ENCODE measurements around the gene LRRC70.

DNA sequence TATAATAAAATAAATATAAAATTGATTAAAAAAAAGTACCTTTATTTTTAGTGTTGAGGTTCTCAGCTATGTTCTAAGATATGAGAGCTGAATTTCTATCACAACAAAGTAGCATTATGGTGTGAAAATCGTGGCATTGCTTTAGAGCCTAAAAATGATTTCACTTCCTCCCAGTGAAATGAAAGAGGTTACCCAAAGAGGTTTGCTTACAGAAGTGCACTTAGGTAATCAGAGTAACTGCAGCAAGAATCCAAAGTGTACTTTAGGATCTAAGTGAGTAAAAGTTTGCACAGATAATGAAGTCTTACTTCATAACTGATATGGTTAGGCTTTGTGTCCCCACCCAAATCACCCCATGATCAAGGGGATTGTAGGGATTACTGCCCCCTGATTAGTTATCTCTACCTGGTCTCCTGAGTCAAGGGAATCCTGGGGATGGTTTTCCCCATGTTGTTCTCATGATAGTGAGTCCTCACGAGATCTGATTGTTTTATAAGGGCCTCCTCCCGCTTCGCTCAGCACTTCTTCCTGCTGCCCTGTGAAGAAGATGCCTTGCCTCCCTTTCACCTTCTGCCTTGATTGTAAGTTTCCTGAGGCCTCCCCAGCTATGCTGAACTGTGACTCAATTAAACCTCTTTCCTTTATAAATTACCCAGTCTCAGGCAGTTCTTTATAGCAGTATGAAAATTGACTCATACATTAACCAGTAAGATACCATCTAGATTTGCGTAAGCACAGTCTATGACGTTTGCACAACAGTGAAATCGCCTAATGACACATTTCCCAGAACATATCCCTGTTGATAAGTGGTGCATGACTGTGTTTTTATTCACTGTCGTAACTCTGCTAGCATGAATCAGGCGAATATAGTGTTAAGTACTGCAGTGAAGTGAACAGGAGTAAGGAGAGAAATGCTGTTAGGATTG, 40.3 kb upstream of the LRRC70 start:
- TF ChIP-seq, protein P1, sequence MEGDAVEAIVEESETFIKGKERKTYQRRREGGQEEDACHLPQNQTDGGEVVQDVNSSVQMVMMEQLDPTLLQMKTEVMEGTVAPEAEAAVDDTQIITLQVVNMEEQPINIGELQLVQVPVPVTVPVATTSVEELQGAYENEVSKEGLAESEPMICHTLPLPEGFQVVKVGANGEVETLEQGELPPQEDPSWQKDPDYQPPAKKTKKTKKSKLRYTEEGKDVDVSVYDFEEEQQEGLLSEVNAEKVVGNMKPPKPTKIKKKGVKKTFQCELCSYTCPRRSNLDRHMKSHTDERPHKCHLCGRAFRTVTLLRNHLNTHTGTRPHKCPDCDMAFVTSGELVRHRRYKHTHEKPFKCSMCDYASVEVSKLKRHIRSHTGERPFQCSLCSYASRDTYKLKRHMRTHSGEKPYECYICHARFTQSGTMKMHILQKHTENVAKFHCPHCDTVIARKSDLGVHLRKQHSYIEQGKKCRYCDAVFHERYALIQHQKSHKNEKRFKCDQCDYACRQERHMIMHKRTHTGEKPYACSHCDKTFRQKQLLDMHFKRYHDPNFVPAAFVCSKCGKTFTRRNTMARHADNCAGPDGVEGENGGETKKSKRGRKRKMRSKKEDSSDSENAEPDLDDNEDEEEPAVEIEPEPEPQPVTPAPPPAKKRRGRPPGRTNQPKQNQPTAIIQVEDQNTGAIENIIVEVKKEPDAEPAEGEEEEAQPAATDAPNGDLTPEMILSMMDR (IDR thresholded peaks at IDR 0.05): no peak
- no peak for TF ChIP-seq EZH2phosphoT487 (IDR thresholded peaks at IDR 0.05)

Data from neural progenitor cell (in vitro differentiated cells).